ENCODE results near the gene PLK5.
"Not testable (repeated sequence)": the region's sequence is repeated elsewhere in the genome, so short reads cannot be mapped to it uniquely, and the experiment has no call there.

PLK5 gene

DNA sequence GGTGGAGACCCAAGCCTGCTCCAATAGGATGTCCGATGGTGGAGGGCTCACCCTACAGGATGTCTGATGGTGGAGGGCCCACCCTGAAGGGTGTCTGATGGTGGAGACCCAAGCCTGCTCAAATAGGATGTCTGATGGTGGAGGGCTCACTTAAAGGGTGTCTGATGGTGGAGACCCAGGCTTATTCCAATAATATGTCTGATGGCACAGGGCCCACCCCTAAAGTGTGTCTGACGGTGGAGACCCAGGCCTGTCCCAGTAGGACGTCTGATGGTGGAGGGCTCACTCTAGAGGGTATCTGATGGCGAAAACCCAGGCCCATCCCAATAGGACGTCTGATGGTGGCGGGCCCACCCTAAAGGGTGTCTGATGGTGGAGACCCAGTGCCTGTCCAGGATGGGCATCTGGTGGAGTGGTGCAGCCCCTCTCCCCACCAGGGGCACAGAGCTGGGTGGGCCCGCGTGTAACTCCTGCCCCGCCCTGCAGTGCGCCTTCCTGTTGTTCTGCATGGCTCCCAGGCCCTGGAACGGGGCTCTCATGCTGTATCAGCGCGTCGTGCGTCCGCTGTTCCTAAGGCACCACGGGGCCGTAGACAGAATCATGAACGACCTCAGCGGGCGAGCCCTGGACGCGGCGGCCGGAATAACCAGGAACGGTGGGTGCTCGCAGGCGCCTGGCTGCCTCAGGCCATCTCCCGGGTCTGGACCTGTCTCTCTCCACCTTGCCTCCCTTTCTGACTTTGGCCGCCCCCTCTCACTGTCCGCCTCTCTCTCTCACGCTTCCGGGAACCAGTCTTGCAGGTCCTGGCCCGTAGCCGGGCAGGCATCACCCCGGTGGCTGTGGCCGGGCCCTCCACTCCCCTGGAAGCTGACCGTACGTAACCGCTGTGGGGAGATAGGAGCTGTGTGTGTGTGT is 27.8 kb upstream of the PLK5 start:
- no peak overlapping the region for H3K4me3 ChIP-seq (ENCODE audit: low read depth, low read length)
- TF ChIP-seq, protein P1, sequence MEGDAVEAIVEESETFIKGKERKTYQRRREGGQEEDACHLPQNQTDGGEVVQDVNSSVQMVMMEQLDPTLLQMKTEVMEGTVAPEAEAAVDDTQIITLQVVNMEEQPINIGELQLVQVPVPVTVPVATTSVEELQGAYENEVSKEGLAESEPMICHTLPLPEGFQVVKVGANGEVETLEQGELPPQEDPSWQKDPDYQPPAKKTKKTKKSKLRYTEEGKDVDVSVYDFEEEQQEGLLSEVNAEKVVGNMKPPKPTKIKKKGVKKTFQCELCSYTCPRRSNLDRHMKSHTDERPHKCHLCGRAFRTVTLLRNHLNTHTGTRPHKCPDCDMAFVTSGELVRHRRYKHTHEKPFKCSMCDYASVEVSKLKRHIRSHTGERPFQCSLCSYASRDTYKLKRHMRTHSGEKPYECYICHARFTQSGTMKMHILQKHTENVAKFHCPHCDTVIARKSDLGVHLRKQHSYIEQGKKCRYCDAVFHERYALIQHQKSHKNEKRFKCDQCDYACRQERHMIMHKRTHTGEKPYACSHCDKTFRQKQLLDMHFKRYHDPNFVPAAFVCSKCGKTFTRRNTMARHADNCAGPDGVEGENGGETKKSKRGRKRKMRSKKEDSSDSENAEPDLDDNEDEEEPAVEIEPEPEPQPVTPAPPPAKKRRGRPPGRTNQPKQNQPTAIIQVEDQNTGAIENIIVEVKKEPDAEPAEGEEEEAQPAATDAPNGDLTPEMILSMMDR (IDR thresholded peaks at IDR 0.05): no peak
- H3K9me3 ChIP-seq (ENCODE audit: control insufficient read depth, low read length): no peaks in the 10 kb centered on the region
- no peaks in the 10 kb centered on the region for H3K4me1 ChIP-seq
- H3K9ac ChIP-seq: no peak overlapping the region
- no peak overlapping the region for H2AFZ ChIP-seq
- no peak overlapping the region for H3K27ac ChIP-seq
- no peaks in the 10 kb centered on the region for H3K27me3 ChIP-seq (ENCODE audit: control insufficient read depth, insufficient read depth, low read length)
- H3K79me2 ChIP-seq: no peaks in the 10 kb centered on the region
- no peak overlapping the region for H3K4me2 ChIP-seq (ENCODE audit: low read length)
- no peaks in the 10 kb centered on the region for H3K36me3 ChIP-seq (ENCODE audit: control insufficient read depth, insufficient read depth, low read length)

DNA sequence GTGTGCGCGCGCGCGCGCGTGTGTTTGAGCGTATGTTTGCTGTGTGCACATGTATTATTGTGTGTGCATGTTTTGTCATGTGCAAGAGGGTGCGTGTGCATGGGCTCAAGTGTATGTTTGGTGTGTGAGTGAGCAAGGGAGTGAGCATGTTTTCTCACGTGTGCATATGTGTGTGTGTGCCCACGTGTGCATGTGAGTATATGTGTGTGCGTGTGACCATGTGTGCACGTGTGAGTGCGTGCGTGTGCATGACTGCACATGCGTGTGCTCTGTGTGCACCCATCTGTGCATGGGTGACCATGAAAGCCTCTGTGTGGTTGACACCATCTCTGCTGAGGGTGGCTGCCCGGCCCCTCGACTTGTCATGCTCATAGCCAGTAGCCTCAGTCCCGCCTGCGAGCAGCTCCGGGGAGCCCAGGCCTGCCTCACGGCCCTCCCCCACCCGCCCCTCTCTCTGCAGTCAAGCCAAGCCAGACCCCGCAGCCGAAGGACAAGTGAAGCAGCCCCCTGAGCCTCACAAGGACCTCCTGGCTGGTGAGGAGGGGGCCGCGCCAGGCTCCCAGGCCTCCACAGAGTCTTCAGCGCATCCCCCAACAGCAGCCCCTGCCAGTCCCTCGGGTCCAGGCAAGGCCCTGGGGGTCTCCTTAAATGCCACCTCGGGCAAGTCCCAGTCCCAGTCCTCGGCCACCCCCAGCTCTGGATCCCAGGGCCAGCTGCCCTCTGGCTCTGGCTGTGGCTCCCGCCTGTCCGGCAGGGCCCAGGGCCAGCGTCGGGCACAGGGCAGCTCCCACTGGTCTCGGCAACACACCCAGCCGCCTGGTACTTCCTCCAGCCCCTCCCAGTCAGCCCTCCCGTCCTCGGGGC is 26.9 kb upstream of the PLK5 start:
- Histone ChIP-seq H3K4me1 (no peaks in the 10 kb centered on the region), H3K9me3 (ENCODE audit: control insufficient read depth, low read length) (no peaks in the 10 kb centered on the region), H2AFZ (no peak overlapping the region), H3K27me3 (ENCODE audit: control insufficient read depth, insufficient read depth, low read length) (no peaks in the 10 kb centered on the region), H3K36me3 (ENCODE audit: control insufficient read depth, insufficient read depth, low read length) (no peaks in the 10 kb centered on the region), H3K27ac (no peak overlapping the region), H3K9ac (no peak overlapping the region), H3K4me2 (ENCODE audit: low read length) (no peak overlapping the region), H3K79me2 (no peaks in the 10 kb centered on the region), H3K4me3 (ENCODE audit: low read depth, low read length) (no peak overlapping the region)
- TF ChIP-seq, protein P1 (IDR thresholded peaks at IDR 0.05): no peak

GRCh38 chr19:1497578-1498235 is 26.2 kb upstream of the PLK5 start:
- Histone ChIP-seq H3K4me1 (no peaks in the 10 kb centered on the region), H3K36me3 (ENCODE audit: control insufficient read depth, insufficient read depth, low read length) (no peaks in the 10 kb centered on the region), H3K9me3 (ENCODE audit: control insufficient read depth, low read length) (no peaks in the 10 kb centered on the region), H3K79me2 (no peaks in the 10 kb centered on the region), H3K9ac (no peak overlapping the region), H3K27me3 (ENCODE audit: control insufficient read depth, insufficient read depth, low read length) (no peaks in the 10 kb centered on the region), H2AFZ (no peak overlapping the region), H3K4me2 (ENCODE audit: low read length) (no peak overlapping the region), H3K4me3 (ENCODE audit: low read depth, low read length) (no peak overlapping the region), H3K27ac (no peak overlapping the region)
- TF ChIP-seq, protein P1 (IDR thresholded peaks at IDR 0.05): no peak

DNA sequence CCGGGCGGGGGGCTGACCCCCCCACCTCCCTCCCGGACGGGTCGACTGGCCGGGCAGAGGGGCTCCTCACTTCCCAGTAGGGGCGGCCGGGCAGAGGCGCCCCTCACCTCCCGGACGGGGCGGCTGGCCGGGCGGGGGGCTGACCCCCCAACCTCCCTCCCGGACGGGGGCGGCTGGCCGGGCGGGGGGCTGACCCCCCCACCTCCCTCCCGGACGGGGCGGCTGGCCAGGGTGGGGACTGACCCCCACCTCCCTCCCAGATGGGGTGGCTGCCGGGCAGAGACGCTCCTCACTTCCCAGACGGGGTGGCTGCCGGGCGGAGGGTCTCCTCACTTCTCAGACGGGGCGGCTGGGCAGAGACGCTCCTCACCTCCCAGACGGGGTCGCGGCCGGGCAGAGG is 24.6 kb upstream of the PLK5 start:
- not testable (repeated sequence) for H3K9me3 ChIP-seq (ENCODE audit: control insufficient read depth, low read length); H3K4me3 ChIP-seq (ENCODE audit: low read depth, low read length); H3K36me3 ChIP-seq (ENCODE audit: control insufficient read depth, insufficient read depth, low read length); H3K4me2 ChIP-seq (ENCODE audit: low read length); H3K79me2 ChIP-seq; H3K27me3 ChIP-seq (ENCODE audit: control insufficient read depth, insufficient read depth, low read length); H2AFZ ChIP-seq; H3K9ac ChIP-seq; H3K4me1 ChIP-seq; H3K27ac ChIP-seq

DNA sequence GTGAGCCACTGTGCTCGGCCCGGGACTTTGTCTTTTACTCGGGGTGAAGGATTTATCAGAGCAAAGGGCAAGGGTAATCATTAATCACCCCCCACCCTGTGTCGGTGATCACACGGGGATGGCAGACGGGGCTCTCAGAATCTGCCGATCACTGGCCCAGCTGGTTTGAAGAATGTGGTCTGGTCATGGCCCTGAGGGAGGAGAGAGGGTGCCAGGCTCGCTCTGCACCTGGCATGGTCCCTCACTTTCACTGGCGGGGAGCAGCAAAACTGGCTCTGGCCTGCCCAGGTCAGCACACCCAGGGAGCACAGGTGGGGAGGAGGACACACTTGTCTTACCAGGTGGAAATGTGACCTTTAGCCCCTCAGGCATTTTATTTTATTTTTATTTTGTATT is 22.7 kb upstream of the PLK5 start:
- Histone ChIP-seq H3K27ac (no peak overlapping the region), H3K4me2 (ENCODE audit: low read length) (no peak overlapping the region), H3K9me3 (ENCODE audit: control insufficient read depth, low read length) (no peaks in the 10 kb centered on the region), H3K79me2 (no peaks in the 10 kb centered on the region), H3K27me3 (ENCODE audit: control insufficient read depth, insufficient read depth, low read length) (no peaks in the 10 kb centered on the region), H3K4me3 (ENCODE audit: low read depth, low read length) (no peak overlapping the region), H3K36me3 (ENCODE audit: control insufficient read depth, insufficient read depth, low read length) (no peaks in the 10 kb centered on the region), H3K4me1 (no peaks in the 10 kb centered on the region), H3K9ac (no peak overlapping the region), H2AFZ (no peak overlapping the region)
- TF ChIP-seq, protein P1 (IDR thresholded peaks at IDR 0.05): no peak
